Body of pancreas (tissue), 4 donors: ENCODE data around the gene SUGCT.

Experiments used
- CTCF ChIP-seq, 7 experiments: fragments of 450-650 bp in 4 of 7; fragments of 200-600 bp in 3 of 7; sonication (generic) in 3 of 7; IDR thresholded peaks; one replicate each; pipeline ENCODE4 v1.5.1; 2016 to 2019; ENCODE audit warnings: antibody characterized with exemption in 7 of 7
- POLR2A ChIP-seq, 3 donors: fragments of 450-650 bp; IDR thresholded peaks; one replicate each; pipeline ENCODE4 v1.6.1; 2016; ENCODE audit warnings: antibody characterized with exemption in 3 of 3, mild to moderate bottlenecking in 2 of 3

- TF ChIP-seq CTCF (IDR thresholded peaks at IDR 0.05): no peak
- no peak for TF ChIP-seq POLR2A (IDR thresholded peaks at IDR 0.05)
Observed at GRCh38 chr7:40675741-40676140, 540.9 kb downstream of the SUGCT start.
